Neural progenitor cell (in vitro differentiated cells): ENCODE measurements around the gene ABAT. TPM values are rescaled to one million over a fixed set of nuclear protein-coding genes. Genes with fewer than 3 reads are reported as not detected.

ENCODE experiments used
- DNase-seq: peaks from one replicate; pipeline ENCODE4 v3.0.0-alpha.2; 2016; ENCODE audit warnings: low spot score
- H2AFZ ChIP-seq: fragments of 200-600 bp; sonication (generic); replicated peaks from 2 replicates; pipeline ENCODE4 v1.6.1; 2016; ENCODE audit warnings: antibody characterized with exemption
- H3F3A ChIP-seq: fragments of 200-600 bp; sonication (generic); 2 replicates; pipeline ENCODE4 v1.6.1; 2016; ENCODE audit warnings: antibody characterized with exemption, low read depth
- H3K27ac ChIP-seq: fragments of 200-600 bp; sonication (generic); 2 replicates; pipeline ENCODE4 v1.5.1; 2016; ENCODE audit warnings: mild to moderate bottlenecking
- H3K27me3 ChIP-seq: fragments of 200-600 bp; sonication (generic); 2 replicates; pipeline ENCODE4 v1.6.1; 2016; ENCODE audit warnings: mild to moderate bottlenecking, moderate library complexity
- H3K36me3 ChIP-seq: fragments of 200-600 bp; sonication (generic); 2 replicates; pipeline ENCODE4 v1.5.1; 2016
- H3K4me1 ChIP-seq: fragments of 200-600 bp; sonication (generic); 2 replicates; pipeline ENCODE4 v1.6.1; 2016; ENCODE audit warnings: mixed run types
- H3K4me2 ChIP-seq: fragments of 200-600 bp; sonication (generic); 2 replicates; pipeline ENCODE4 v1.6.1; 2016
- H3K4me3 ChIP-seq: fragments of 200-600 bp; sonication (generic); 2 replicates; pipeline ENCODE4 v1.5.1; 2016
- H3K79me2 ChIP-seq: fragments of 200-600 bp; sonication (generic); 2 replicates; pipeline ENCODE4 v1.6.1; 2016; ENCODE audit warnings: low read depth
- H3K9ac ChIP-seq: fragments of 200-600 bp; sonication (generic); 2 replicates; pipeline ENCODE4 v1.6.1; 2016
- H3K9me3 ChIP-seq: fragments of 200-600 bp; sonication (generic); 2 replicates; pipeline ENCODE4 v1.5.1; 2016; ENCODE audit warnings: low read depth
- H4K20me1 ChIP-seq: fragments of 200-600 bp; sonication (generic); 2 replicates; pipeline ENCODE4 v1.6.1; 2016; ENCODE audit warnings: low read depth
- H3K27ac Mint-ChIP-seq: 3 replicates; pipeline ENCODE4 v1.8.0; 2021; ENCODE audit warnings: mixed read lengths
- H3K27me3 Mint-ChIP-seq: 2 replicates; pipeline ENCODE4 v1.8.0; 2022; ENCODE audit warnings: low read depth, mild to moderate bottlenecking, inconsistent platforms, moderate library complexity, mixed read lengths; ENCODE audit not compliant: insufficient read depth
- H3K36me3 Mint-ChIP-seq: 3 replicates; pipeline ENCODE4 v1.8.0; 2021; ENCODE audit warnings: mixed read lengths
- H3K4me1 Mint-ChIP-seq: 3 replicates; pipeline ENCODE4 v1.8.0; 2021; ENCODE audit warnings: mixed read lengths
- H3K4me3 Mint-ChIP-seq: 3 replicates; pipeline ENCODE4 v1.8.0; 2021; ENCODE audit warnings: mild to moderate bottlenecking, moderate library complexity, mixed read lengths
- H3K9me3 Mint-ChIP-seq: 3 replicates; pipeline ENCODE4 v1.8.0; 2020; ENCODE audit warnings: mixed read lengths
- EZH2 ChIP-seq: fragments of 200-600 bp; sonication (generic); IDR thresholded peaks from 2 replicates; pipeline ENCODE4 v1.6.1; 2017; ENCODE audit warnings: antibody characterized with exemption, mild to moderate bottlenecking, moderate library complexity
- EZH2phosphoT487 ChIP-seq: fragments of 200-600 bp; sonication (generic); IDR thresholded peaks from 2 replicates; pipeline ENCODE4 v1.6.1; 2017; ENCODE audit warnings: antibody characterized with exemption
- total RNA-seq: library from RNA; depleted of rRNA; stranded (reverse); fragments of >200 nt; gene quantifications from 2 replicates; pipeline ENCODE4 v1.2.3, GENCODE V29; 2015; ENCODE audit warnings: low replicate concordance
- TF ChIP-seq, protein P1 (sequence below): fragments of 200-600 bp; sonication (generic); IDR thresholded peaks from 2 replicates; pipeline ENCODE4 v1.5.1; 2017; ENCODE audit warnings: antibody characterized with exemption, mild to moderate bottlenecking

ABAT gene
- total RNA-seq, 1 donor from 2014 or later = 7.3 TPM

DNA sequence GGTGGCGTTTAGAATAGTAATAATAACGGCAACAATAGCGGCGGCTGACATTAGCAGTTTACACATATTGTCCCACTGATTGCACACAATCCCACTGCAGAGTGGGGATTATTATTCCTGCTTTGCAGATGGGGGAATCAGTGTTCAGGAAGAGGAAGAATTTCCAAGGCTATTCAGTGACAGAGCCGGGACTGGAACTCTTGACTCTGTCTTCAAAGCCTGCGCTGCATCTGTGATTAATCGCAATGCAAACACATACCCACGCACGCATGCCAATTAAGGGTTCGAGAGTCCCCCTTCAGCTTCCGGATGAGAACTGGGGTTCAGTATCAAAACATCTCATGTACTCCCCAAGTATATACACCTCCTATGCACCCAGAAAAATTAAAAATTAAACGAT is 93.9 kb downstream of the ABAT start:
- H3K4me1 Mint-ChIP-seq = peaks cover 37% of the 10 kb centered on the region
- Histone ChIP-seq H3K4me1 (peaks cover 16% of the 10 kb centered on the region), H4K20me1 (no peaks in the 10 kb centered on the region), H3F3A (peaks cover 9% of the 10 kb centered on the region), H3K27ac (no peak overlapping the region), H2AFZ (no peak overlapping the region), H3K9me3 (no peaks in the 10 kb centered on the region), H3K4me2 (no peak overlapping the region), H3K27me3 (no peaks in the 10 kb centered on the region), H3K36me3 (no peaks in the 10 kb centered on the region), H3K4me3 (no peak overlapping the region), H3K9ac (no peak overlapping the region), H3K79me2 (no peaks in the 10 kb centered on the region)
- H3K4me3 Mint-ChIP-seq = peak overlapping the region; percentile 54
- TF ChIP-seq, protein P1, sequence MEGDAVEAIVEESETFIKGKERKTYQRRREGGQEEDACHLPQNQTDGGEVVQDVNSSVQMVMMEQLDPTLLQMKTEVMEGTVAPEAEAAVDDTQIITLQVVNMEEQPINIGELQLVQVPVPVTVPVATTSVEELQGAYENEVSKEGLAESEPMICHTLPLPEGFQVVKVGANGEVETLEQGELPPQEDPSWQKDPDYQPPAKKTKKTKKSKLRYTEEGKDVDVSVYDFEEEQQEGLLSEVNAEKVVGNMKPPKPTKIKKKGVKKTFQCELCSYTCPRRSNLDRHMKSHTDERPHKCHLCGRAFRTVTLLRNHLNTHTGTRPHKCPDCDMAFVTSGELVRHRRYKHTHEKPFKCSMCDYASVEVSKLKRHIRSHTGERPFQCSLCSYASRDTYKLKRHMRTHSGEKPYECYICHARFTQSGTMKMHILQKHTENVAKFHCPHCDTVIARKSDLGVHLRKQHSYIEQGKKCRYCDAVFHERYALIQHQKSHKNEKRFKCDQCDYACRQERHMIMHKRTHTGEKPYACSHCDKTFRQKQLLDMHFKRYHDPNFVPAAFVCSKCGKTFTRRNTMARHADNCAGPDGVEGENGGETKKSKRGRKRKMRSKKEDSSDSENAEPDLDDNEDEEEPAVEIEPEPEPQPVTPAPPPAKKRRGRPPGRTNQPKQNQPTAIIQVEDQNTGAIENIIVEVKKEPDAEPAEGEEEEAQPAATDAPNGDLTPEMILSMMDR = no peak
- TF ChIP-seq EZH2 = no peak
- TF ChIP-seq EZH2phosphoT487 = no peak
- H3K9me3 Mint-ChIP-seq = no peaks in the 10 kb centered on the region
- H3K36me3 Mint-ChIP-seq = peaks cover 26% of the 10 kb centered on the region
- H3K27ac Mint-ChIP-seq = peak overlapping the region; percentile 87
- no peak for DNase-seq
- peaks cover 3% of the 10 kb centered on the region for H3K27me3 Mint-ChIP-seq

DNA sequence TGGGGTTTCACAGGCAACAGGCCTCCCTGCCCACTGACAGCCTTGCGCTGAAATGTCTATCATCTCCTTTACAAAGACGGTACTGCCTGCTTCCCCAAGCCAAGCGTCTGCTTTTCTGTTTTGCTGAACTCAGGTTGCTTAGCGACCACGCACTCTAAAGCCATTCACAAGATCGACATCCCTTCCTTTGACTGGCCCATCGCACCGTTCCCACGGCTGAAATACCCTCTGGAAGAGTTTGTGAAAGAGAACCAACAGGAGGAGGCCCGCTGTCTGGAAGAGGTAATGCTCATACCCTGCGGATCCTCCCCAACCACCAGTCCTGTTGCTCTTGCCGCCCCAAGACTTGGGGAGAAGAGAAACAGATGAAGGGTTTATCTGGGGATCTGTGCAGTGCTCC is 94.3 kb downstream of the ABAT start:
- peak; percentile 81 for DNase-seq
- Histone ChIP-seq H3K36me3 (no peaks in the 10 kb centered on the region), H3K9ac (no peak overlapping the region), H3F3A (peaks cover 5% of the 10 kb centered on the region), H3K27ac (no peak overlapping the region), H2AFZ (no peak overlapping the region), H3K79me2 (no peaks in the 10 kb centered on the region), H3K4me3 (no peak overlapping the region), H4K20me1 (no peaks in the 10 kb centered on the region), H3K9me3 (no peaks in the 10 kb centered on the region), H3K27me3 (no peaks in the 10 kb centered on the region), H3K4me1 (peaks cover 15% of the 10 kb centered on the region), H3K4me2 (peak overlapping the region; percentile 45)
- Mint-ChIP-seq H3K9me3 (no peaks in the 10 kb centered on the region), H3K27me3 (peaks cover 3% of the 10 kb centered on the region), H3K4me3 (peak overlapping the region; percentile 54), H3K4me1 (peaks cover 35% of the 10 kb centered on the region), H3K36me3 (peaks cover 29% of the 10 kb centered on the region), H3K27ac (peak overlapping the region; percentile 87)
- TF ChIP-seq, protein P1 = no peak
- no peak for TF ChIP-seq EZH2

DNA sequence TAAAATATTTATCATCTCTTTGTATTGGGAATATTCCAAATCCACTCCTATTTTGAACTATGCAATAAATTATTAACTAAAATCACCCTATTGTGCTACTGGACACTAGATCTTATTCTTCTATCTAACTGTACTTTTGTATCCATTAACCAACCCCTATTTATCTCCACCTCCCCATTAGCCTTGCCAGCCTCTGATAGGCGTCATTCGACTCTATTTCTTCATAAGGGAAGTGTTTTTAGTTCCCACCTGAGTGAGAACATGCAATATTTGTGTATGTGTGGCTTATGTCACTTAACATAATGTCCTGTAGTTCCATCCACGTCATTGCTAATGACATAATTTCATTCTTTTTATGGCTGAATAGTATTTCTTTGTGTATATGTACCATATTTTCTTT is 99.1 kb downstream of the ABAT start:
- no peak overlapping the region for H3K4me3 Mint-ChIP-seq
- H3K79me2 ChIP-seq = no peaks in the 10 kb centered on the region
- no peak overlapping the region for H3K4me3 ChIP-seq
- no peak overlapping the region for H3K9ac ChIP-seq
- no peaks in the 10 kb centered on the region for H3K9me3 ChIP-seq
- no peaks in the 10 kb centered on the region for H4K20me1 ChIP-seq
- no peaks in the 10 kb centered on the region for H3K36me3 ChIP-seq
- H3K36me3 Mint-ChIP-seq = peaks cover 35% of the 10 kb centered on the region
- H3K27me3 ChIP-seq = no peaks in the 10 kb centered on the region
- no peaks in the 10 kb centered on the region for H3F3A ChIP-seq
- H3K9me3 Mint-ChIP-seq = no peaks in the 10 kb centered on the region
- no peak for DNase-seq
- no peak overlapping the region for H3K27ac ChIP-seq
- H2AFZ ChIP-seq = no peak overlapping the region
- H3K27ac Mint-ChIP-seq = peak overlapping the region; percentile 1
- TF ChIP-seq, protein P1 = no peak
- TF ChIP-seq EZH2phosphoT487 (no peak), EZH2 (no peak)
- H3K4me1 Mint-ChIP-seq = peaks cover 6% of the 10 kb centered on the region
- H3K27me3 Mint-ChIP-seq = peaks cover 4% of the 10 kb centered on the region
- peaks cover 4% of the 10 kb centered on the region for H3K4me1 ChIP-seq
- H3K4me2 ChIP-seq = no peak overlapping the region
